Effector memory CD4-positive, alpha-beta T cell (primary cell): ENCODE measurements around the gene BTBD9.
"Not testable (repeated sequence)": the region's sequence is repeated elsewhere in the genome, so short reads cannot be mapped to it uniquely, and the experiment has no call there.

Experiments
- DNase-seq, 3 donors: peaks; one replicate each; pipeline ENCODE4 v3.0.0-alpha.2; 2020
- H3K27ac ChIP-seq: 2 replicates; pipeline ENCODE4 v1.7.0; 2013; ENCODE audit warnings: mild to moderate bottlenecking, low read length, moderate library complexity; ENCODE audit not compliant: insufficient read depth, poor library complexity, severe bottlenecking
- H3K27me3 ChIP-seq: replicated peaks from 2 replicates; pipeline ENCODE4 v1.7.0; 2013; ENCODE audit warnings: mild to moderate bottlenecking, low read length; ENCODE audit not compliant: insufficient read depth, control insufficient read depth, poor library complexity, severe bottlenecking
- H3K36me3 ChIP-seq: 2 replicates; pipeline ENCODE4 v1.7.0; 2013; ENCODE audit warnings: mild to moderate bottlenecking, low read length, moderate library complexity; ENCODE audit not compliant: control insufficient read depth, insufficient read depth
- H3K4me1 ChIP-seq: 2 replicates; pipeline ENCODE4 v1.7.0; 2013; ENCODE audit warnings: low read length, mild to moderate bottlenecking; ENCODE audit not compliant: control insufficient read depth, insufficient read depth, poor library complexity, severe bottlenecking
- H3K4me3 ChIP-seq: 2 replicates; pipeline ENCODE4 v1.7.0; 2013; ENCODE audit warnings: low read length, low read depth, mild to moderate bottlenecking; ENCODE audit not compliant: insufficient read depth, poor library complexity, severe bottlenecking
- H3K9me3 ChIP-seq: 2 replicates; pipeline ENCODE4 v1.7.0; 2013; ENCODE audit warnings: mild to moderate bottlenecking, low read length, moderate library complexity; ENCODE audit not compliant: control insufficient read depth

Gene BTBD9

GRCh38 chr6:38427492-38428210 is 212.1 kb downstream of the BTBD9 start:
- DNase-seq: no peak
- Histone ChIP-seq H3K27ac (no peak overlapping the region), H3K4me1 (no peaks in the 10 kb centered on the region), H3K4me3 (no peak overlapping the region), H3K27me3 (no peaks in the 10 kb centered on the region), H3K36me3 (no peaks in the 10 kb centered on the region), H3K9me3 (no peaks in the 10 kb centered on the region)

- not testable (repeated sequence) for H3K36me3 ChIP-seq, H3K27me3 ChIP-seq, H3K27ac ChIP-seq, H3K9me3 ChIP-seq, H3K4me1 ChIP-seq, H3K4me3 ChIP-seq, DNase-seq
Observed at GRCh38 chr6:38425788-38426488, 213.8 kb downstream of the BTBD9 start.

- no peak for DNase-seq
- Histone ChIP-seq H3K27ac (no peak overlapping the region), H3K4me1 (no peaks in the 10 kb centered on the region), H3K36me3 (no peaks in the 10 kb centered on the region), H3K9me3 (no peaks in the 10 kb centered on the region), H3K27me3 (no peaks in the 10 kb centered on the region), H3K4me3 (no peak overlapping the region)
Observed at GRCh38 chr6:38423746-38424145, 216.0 kb downstream of the BTBD9 start.

- Histone ChIP-seq H3K27me3 (no peaks in the 10 kb centered on the region), H3K4me3 (no peak overlapping the region), H3K9me3 (no peaks in the 10 kb centered on the region), H3K4me1 (no peaks in the 10 kb centered on the region), H3K27ac (no peak overlapping the region), H3K36me3 (no peaks in the 10 kb centered on the region)
- DNase-seq: no peak
Observed at GRCh38 chr6:38420207-38420606, 219.5 kb downstream of the BTBD9 start.

GRCh38 chr6:38417521-38417920 is 222.2 kb downstream of the BTBD9 start:
- H3K27me3 ChIP-seq: no peaks in the 10 kb centered on the region
- no peaks in the 10 kb centered on the region for H3K4me1 ChIP-seq
- DNase-seq: no peak
- H3K4me3 ChIP-seq: no peak overlapping the region
- H3K36me3 ChIP-seq: no peaks in the 10 kb centered on the region
- H3K27ac ChIP-seq: no peak overlapping the region
- no peaks in the 10 kb centered on the region for H3K9me3 ChIP-seq

- no peak for DNase-seq
- Histone ChIP-seq H3K36me3 (no peaks in the 10 kb centered on the region), H3K27ac (no peak overlapping the region), H3K4me1 (no peaks in the 10 kb centered on the region), H3K9me3 (no peaks in the 10 kb centered on the region), H3K4me3 (no peak overlapping the region), H3K27me3 (no peaks in the 10 kb centered on the region)
Observed at GRCh38 chr6:38415231-38416005, 224.3 kb downstream of the BTBD9 start.

GRCh38 chr6:38413102-38413800 is 226.5 kb downstream of the BTBD9 start:
- no peaks in the 10 kb centered on the region for H3K27me3 ChIP-seq
- DNase-seq: no peak
- H3K36me3 ChIP-seq: no peaks in the 10 kb centered on the region

GRCh38 chr6:38407192-38407591 is 232.5 kb downstream of the BTBD9 start:
- no peak overlapping the region for H3K27ac ChIP-seq
- no peaks in the 10 kb centered on the region for H3K4me1 ChIP-seq
- no peaks in the 10 kb centered on the region for H3K9me3 ChIP-seq
- H3K36me3 ChIP-seq: no peaks in the 10 kb centered on the region
- no peak for DNase-seq
- no peaks in the 10 kb centered on the region for H3K27me3 ChIP-seq
- no peak overlapping the region for H3K4me3 ChIP-seq

More at GRCh38 chr6:38413102-38413800, 226.5 kb downstream of the BTBD9 start:
- Histone ChIP-seq H3K27ac (no peak overlapping the region), H3K4me3 (no peak overlapping the region), H3K4me1 (no peaks in the 10 kb centered on the region), H3K9me3 (no peaks in the 10 kb centered on the region)

- no peak for DNase-seq
- Histone ChIP-seq H3K27me3 (no peaks in the 10 kb centered on the region), H3K27ac (no peak overlapping the region), H3K4me1 (no peaks in the 10 kb centered on the region), H3K36me3 (no peaks in the 10 kb centered on the region), H3K4me3 (no peak overlapping the region), H3K9me3 (no peaks in the 10 kb centered on the region)
Observed at GRCh38 chr6:38406096-38406495, 233.6 kb downstream of the BTBD9 start.
